ENCODE data around the gene EXT2.

DNA sequence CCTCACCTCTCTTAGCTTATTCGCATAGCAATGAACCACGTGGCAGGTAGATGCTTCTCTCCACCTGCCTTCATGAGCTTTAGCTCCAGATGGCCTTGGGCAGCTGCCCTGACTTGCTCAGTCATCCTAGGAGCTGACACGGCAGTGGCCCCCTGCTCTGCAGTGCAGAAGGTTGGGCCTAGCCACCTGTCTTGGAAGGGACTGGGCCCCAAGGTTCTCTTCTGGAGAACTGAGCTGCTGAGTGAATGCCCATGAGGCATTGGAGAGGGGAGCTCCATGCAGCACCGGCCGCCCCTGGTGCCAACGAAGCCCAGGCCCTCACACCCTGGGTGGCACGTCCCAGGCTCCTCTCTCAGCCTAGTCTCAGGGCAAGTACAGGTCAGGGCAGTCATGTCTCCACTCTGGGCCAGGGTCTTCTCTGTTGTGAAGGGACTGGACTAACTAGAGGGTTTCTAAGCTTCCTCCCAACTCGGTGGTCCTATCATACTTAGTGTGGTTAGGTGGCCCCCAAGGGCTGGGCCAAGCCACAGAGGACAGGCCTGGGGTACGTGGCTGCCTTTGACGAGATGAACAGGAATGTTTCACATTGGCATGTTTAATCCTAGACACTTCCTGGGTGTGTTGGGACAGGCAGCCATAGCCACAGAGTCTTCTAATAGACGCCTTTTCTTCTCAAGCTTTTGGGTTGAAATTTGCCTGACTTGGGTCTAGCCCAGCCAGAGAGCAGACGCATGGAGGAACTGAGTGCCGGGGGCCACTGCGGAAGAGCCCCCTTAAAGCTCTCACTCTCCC lies 166.5 kb downstream of the EXT2 start:
- TF ChIP-seq CREB5 (CRISPR knock-in tag; IDR thresholded peaks at IDR 0.05; ENCODE audit: low read depth) (no peak), ISL1 (CRISPR knock-in tag; IDR thresholded peaks at IDR 0.05) (no peak), TOX (CRISPR knock-in tag; IDR thresholded peaks at IDR 0.05; ENCODE audit: borderline replicate concordance) (no peak), POU6F1 (CRISPR knock-in tag; IDR thresholded peaks at IDR 0.05; ENCODE audit: borderline replicate concordance, low read depth) (no peak), RARB (CRISPR knock-in tag; IDR thresholded peaks at IDR 0.05) (no peak), ZNF565 (CRISPR knock-in tag; conservative IDR thresholded peaks at IDR 0.05; ENCODE audit: low read depth) (no peak), ARNTL (CRISPR knock-in tag; IDR thresholded peaks at IDR 0.05; ENCODE audit: borderline replicate concordance, low read depth) (no peak), CSRNP3 (CRISPR knock-in tag; IDR thresholded peaks at IDR 0.05) (no peak), PPARA (CRISPR knock-in tag; IDR thresholded peaks at IDR 0.05; ENCODE audit: borderline replicate concordance) (no peak), CSDC2 (CRISPR knock-in tag; IDR thresholded peaks at IDR 0.05) (no peak), TCF4 (CRISPR knock-in tag; IDR thresholded peaks at IDR 0.05; ENCODE audit: borderline replicate concordance) (no peak), ZFP30 (CRISPR knock-in tag; IDR thresholded peaks at IDR 0.05) (no peak), ZC3H10 (CRISPR knock-in tag; IDR thresholded peaks at IDR 0.05) (no peak)
- TF ChIP-seq, protein P1, sequence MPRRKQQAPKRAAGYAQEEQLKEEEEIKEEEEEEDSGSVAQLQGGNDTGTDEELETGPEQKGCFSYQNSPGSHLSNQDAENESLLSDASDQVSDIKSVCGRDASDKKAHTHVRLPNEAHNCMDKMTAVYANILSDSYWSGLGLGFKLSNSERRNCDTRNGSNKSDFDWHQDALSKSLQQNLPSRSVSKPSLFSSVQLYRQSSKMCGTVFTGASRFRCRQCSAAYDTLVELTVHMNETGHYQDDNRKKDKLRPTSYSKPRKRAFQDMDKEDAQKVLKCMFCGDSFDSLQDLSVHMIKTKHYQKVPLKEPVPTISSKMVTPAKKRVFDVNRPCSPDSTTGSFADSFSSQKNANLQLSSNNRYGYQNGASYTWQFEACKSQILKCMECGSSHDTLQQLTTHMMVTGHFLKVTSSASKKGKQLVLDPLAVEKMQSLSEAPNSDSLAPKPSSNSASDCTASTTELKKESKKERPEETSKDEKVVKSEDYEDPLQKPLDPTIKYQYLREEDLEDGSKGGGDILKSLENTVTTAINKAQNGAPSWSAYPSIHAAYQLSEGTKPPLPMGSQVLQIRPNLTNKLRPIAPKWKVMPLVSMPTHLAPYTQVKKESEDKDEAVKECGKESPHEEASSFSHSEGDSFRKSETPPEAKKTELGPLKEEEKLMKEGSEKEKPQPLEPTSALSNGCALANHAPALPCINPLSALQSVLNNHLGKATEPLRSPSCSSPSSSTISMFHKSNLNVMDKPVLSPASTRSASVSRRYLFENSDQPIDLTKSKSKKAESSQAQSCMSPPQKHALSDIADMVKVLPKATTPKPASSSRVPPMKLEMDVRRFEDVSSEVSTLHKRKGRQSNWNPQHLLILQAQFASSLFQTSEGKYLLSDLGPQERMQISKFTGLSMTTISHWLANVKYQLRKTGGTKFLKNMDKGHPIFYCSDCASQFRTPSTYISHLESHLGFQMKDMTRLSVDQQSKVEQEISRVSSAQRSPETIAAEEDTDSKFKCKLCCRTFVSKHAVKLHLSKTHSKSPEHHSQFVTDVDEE (CRISPR knock-in tag; IDR thresholded peaks at IDR 0.05), result no peak
